ENCODE measurements around the gene ADAMTSL4. TPM values are rescaled to one million over a fixed set of nuclear protein-coding genes. Genes with fewer than 3 reads are reported as not detected.
A peak's percentile ranks its signal among the peaks of the same experiment; 100 is the strongest.
"Not testable (repeated sequence)": the region's sequence is repeated elsewhere in the genome, so short reads cannot be mapped to it uniquely, and the experiment has no call there.

The ADAMTSL4 gene
- total RNA-seq, 1 experiment from 2014 or later, result 0.48 TPM

- DNase-seq (ENCODE audit: low read depth, low spot score), result peak; percentile 94
- in situ Hi-C loops (cut with HindIII; ENCODE audit: low pct_unique_long_range_greater_than_20kb, low sequenced_read_pairs), result no loop called here
Observed at GRCh38 chr1:150561254-150561973, 12.2 kb downstream of the ADAMTSL4 start.

DNA sequence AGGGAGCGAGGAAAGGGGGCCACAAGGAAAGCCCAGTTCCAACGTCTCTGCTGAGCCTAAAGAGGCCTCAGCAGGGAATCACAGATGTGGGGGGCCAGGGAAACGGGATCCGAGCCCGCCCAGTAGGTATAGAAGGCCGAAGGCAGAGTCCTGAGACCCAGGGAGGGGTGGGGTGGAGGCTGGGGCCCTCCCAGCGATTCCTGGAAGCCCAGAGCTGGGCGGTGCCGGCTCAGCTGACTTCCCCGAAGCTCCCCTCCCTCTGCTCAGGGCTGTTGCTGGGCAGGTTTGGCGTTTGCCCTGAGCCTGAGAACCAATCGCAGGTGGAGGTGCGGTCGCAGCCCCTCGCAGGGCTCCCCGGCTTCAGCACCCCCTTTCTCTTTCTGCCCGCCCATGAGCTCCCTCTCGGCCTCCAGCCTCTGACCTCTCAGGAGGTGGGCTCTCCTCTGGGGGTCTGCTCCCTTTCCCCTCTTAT lies 12.8 kb downstream of the ADAMTSL4 start:
- in situ Hi-C loops (cut with HindIII; ENCODE audit: low pct_unique_long_range_greater_than_20kb, low sequenced_read_pairs), result no loop called here
- peak; percentile 93 for DNase-seq (ENCODE audit: low read depth, low spot score)

DNA sequence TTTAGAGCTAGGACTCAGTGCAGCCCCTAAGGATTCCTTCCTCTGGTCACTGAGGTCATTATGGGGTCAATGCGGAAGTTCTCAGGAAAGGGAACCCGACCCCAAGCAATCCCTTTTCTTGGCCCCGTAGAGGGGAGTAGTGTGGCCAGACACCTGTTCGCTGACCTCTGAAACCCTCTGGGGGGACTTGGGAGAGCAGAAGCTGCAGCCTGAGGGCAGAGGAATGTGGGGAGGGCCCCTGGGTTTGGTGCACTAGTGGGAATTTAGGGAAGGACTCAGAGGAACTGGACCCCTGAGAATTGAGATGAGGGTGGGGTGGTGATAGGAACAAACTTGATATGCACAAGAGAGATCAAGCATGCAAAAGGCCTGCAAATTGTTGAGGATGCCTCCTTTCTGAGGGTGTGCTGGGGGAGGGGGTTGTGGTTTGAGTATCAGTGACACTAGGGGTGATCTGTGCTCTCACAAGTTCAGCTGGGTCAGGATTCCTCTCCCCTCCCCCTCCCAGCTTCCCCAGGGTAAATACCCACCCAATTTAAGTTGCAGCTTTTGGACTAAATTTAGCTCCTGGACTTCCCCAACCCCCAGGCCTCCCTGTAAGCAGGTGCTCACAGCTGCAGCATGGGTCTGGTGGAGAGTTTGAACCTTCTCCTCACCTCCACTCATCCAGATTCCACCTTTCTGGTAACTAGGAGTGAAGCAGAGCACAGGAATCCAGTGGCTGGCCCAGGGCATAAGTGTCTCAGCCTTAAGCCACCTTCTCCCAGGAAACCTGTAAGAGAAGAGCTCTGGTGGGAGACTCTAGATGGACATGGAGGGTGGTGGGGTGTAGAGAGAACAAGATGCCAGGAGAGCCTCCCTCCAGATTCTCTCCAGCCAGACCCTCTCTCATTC lies 13.5 kb downstream of the ADAMTSL4 start:
- DNase-seq (ENCODE audit: low read depth, low spot score), result no peak

GRCh38 chr1:150563340-150564038 lies 14.3 kb downstream of the ADAMTSL4 start:
- in situ Hi-C loops (cut with HindIII; ENCODE audit: low pct_unique_long_range_greater_than_20kb, low sequenced_read_pairs), result no loop called here
- no peak for DNase-seq (ENCODE audit: low read depth, low spot score)

More for the DNA sequence above, 13.5 kb downstream of the ADAMTSL4 start:
- in situ Hi-C loops (cut with HindIII; ENCODE audit: low pct_unique_long_range_greater_than_20kb, low sequenced_read_pairs), result no loop called here

DNA sequence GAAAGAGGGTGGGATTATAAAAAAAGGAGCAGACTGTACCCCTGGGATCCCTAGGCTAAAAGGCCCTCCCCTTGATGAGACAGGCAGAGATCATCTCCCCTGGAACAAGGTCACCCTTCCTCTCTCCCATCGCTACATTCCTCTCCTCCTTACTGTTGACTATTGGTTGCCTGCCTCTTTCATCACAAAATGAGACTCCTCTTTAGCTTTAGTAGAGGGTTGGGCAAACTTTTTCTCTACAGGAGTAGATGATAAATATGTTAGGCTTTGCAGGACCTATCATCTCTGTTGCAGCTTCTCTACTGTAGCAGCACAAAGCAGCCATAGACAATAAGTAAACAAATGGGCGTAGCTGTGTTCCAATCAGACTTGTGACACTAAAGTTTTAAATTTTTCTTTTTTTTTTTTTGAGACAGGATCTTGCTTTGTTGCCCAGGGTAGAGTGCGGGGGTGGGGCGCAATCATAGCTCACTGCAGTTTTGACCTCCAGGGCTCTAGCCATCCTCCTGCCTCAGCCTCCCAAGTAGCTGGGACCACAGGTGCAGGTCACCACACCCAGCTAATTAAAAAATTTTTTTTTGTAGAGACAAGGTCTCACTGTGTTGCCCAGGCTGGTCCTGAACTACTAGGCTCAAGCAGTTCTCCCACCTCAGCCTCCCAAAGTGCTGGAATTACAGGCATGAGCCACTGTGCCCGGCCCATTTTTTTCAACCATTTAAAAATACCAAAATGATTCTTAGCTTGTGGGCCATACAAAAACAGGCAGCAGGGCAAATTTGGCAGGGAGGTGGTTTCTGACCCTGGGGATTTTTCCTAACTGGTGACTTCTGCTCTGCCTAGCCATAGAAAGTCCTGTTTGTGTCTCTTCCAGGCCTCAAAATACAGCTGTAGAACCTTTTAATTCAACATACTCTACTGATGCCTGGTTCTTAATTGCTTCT lies 15.1 kb downstream of the ADAMTSL4 start:
- DNase-seq (ENCODE audit: low read depth, low spot score), result no peak
- in situ Hi-C loops (cut with HindIII; ENCODE audit: low pct_unique_long_range_greater_than_20kb, low sequenced_read_pairs), result no loop called here

- DNase-seq (ENCODE audit: low read depth, low spot score); in situ Hi-C loops (cut with HindIII; ENCODE audit: low pct_unique_long_range_greater_than_20kb, low sequenced_read_pairs): not testable (repeated sequence)
Observed at GRCh38 chr1:150565240-150565991, 16.2 kb downstream of the ADAMTSL4 start.

DNA sequence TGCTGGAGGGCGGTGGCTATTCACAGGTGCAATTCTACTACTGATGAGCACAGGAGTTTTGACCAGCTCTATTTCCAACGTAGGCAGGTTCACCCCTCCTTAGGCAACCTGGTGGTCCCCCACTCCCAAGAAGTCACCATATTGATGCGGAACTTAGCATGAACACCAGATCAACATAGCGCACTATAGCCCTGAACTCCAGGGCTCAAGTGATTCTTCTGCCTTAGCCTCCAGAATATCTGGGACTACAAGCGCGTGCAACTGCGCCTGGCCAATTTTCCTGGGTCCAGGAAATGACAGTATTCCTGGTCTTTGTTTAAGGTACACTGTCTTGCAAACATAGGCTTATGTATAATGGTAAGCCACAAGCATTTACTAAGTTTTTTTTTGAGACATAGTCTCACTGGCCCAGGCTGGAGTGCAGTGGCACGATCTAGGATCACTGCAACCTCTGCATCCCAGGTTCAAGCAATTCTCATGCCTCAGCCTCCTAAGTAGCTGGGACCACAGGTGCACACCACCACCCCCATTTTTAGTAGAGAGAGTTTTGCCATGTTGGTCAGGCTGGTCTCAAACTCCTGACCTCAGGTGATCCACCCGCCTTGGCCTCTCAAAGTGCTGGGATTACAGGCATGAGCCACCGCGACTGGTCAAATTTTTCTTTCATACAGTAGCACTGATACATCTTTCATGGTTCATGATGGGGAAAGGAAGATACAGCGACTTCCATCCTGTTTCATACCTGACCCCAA lies 17.6 kb downstream of the ADAMTSL4 start:
- in situ Hi-C loops (cut with HindIII; ENCODE audit: low pct_unique_long_range_greater_than_20kb, low sequenced_read_pairs), result no loop called here

DNA sequence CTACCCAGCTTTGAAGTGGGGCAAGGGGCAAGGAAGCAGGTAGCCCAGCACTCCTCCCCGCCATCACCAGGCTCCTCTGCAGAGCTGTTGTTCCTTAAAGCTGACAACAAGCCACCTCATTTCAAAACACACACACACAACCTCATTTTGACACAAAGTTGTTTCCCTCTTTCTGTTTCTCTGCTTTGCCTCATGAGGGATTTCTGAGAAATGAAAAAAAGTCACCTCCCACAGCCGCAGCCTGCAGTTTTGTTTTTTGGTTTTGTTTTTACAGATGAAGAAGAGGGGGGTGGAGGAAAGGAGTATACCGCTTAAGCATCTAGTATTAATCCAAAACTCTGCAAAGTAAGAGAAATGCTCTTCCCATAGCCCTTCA lies 18.1 kb downstream of the ADAMTSL4 start:
- in situ Hi-C loops (cut with HindIII; ENCODE audit: low pct_unique_long_range_greater_than_20kb, low sequenced_read_pairs), result no loop called here
- no peak for DNase-seq (ENCODE audit: low read depth, low spot score)

More for the DNA sequence above, 17.6 kb downstream of the ADAMTSL4 start:
- DNase-seq (ENCODE audit: low read depth, low spot score), result no peak

DNA sequence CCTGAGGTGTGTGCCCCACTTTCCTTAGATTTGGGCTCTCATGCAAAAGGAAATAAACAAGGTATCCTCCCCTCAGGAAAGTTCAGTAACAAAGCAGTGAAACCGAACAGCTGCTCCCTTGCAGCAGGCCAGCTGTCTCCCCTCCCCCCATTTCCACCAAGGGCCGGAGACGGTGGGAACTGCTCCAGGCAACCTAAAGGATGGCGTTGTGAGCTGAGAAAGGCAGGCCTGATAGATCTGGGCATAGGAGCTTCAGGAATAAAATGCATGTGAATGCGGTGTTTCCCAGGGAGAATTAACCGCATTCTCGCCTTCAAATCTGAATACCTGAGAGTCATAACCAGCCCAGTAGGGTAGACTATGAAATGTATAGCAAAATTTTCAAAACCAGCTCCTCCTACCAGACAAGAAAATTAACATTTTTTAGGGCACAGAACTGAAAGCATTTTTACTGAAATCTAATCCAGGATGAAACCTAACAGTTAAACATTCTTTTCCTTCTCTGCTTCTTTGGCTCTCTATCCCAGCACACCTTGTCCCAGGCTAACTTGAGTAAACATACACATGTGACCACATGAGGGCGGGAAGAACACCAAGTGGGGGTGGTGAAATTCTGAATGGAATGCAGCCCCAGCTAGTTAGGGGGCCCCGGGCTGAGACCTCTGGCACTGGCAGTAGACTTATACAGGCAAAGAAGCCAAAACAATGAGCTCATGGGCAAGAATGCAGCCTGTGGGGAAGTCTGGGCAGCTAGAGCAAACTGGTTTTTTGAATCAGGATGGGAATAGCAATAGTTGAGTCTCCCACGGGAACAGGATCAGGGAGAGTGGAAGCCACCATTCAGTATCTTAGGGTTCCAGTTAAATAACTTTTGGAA lies 18.7 kb downstream of the ADAMTSL4 start:
- in situ Hi-C loops (cut with HindIII; ENCODE audit: low pct_unique_long_range_greater_than_20kb, low sequenced_read_pairs), result no loop called here
- no peak for DNase-seq (ENCODE audit: low read depth, low spot score)

- DNase-seq (ENCODE audit: low read depth, low spot score), result no peak
- in situ Hi-C loops (cut with HindIII; ENCODE audit: low pct_unique_long_range_greater_than_20kb, low sequenced_read_pairs), result no loop called here
Observed at GRCh38 chr1:150568594-150568966, 19.4 kb downstream of the ADAMTSL4 start.

DNA sequence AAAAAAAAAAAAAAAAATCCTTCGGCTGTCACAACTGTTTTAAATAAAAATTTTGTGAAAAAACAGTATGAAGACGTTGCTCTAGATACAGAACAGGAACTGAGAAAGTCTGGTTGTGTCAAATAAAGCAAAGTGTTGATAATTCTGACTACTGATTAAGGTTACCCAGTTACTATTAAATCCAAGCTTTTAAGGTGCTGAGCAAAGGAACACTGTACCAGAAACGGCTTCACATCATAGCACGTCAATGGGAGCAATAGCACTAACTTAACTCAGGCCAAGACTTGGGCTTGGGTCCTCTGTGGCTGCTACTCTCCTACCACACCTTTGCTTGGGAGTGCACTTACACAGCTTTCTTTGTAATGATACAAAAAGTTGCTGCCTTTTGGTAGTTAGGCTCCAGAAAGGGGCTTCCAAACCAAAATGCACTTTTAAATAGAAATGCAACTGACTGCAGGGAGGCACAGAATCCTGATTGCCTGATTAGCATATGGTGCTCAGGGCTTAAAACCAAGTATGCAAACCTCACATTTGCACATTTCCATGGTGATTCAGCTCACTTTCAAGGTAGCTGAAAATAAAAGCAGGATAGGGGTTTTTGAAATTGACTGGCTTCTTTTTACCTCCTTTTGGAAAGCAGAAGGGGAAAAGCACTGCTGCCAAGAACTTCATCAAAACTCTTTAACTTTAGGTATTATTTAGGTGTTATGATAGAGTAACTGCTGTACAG lies 23.9 kb downstream of the ADAMTSL4 start:
- in situ Hi-C loops (cut with HindIII; ENCODE audit: low pct_unique_long_range_greater_than_20kb, low sequenced_read_pairs), result loop anchor here (10.0 kb wide), 1 partner anchor 72 kb away; no protein-coding TSS in a partner anchor
- DNase-seq (ENCODE audit: low read depth, low spot score), result no peak

GRCh38 chr1:150573648-150574071 lies 24.5 kb downstream of the ADAMTSL4 start:
- in situ Hi-C loops (cut with HindIII; ENCODE audit: low pct_unique_long_range_greater_than_20kb, low sequenced_read_pairs), result loop anchor here (10.0 kb wide), 1 partner anchor 71 kb away; no protein-coding TSS in a partner anchor
- DNase-seq (ENCODE audit: low read depth, low spot score), result not testable (repeated sequence)

- in situ Hi-C loops (cut with HindIII; ENCODE audit: low pct_unique_long_range_greater_than_20kb, low sequenced_read_pairs), result loop anchor here (10.0 kb wide), 1 partner anchor 70 kb away; no protein-coding TSS in a partner anchor
- no peak for DNase-seq (ENCODE audit: low read depth, low spot score)
Observed at GRCh38 chr1:150574260-150575071, 25.3 kb downstream of the ADAMTSL4 start.

Data from SK-MEL-5 (cell line).